SW 1271 (cell line): ENCODE measurements around the gene ARHGEF5.

Experiments
- DNase-seq, 2 experiments: peaks; one replicate each; lab custom pipeline; 2025; lab: John Stamatoyannopoulos, UW

The ARHGEF5 gene

GRCh38 chr7:144428431-144428830, 73.2 kb downstream of the ARHGEF5 start:
- no peak for DNase-seq
